ENCODE results near the gene ELF5. TPM values are rescaled to one million over a fixed set of nuclear protein-coding genes. Genes with fewer than 3 reads are reported as not detected.

The ELF5 gene
- total and polyA plus RNA-seq, 4 donors = 0.06 to 0.37 (median 0.08) TPM; not detected in 1

DNA sequence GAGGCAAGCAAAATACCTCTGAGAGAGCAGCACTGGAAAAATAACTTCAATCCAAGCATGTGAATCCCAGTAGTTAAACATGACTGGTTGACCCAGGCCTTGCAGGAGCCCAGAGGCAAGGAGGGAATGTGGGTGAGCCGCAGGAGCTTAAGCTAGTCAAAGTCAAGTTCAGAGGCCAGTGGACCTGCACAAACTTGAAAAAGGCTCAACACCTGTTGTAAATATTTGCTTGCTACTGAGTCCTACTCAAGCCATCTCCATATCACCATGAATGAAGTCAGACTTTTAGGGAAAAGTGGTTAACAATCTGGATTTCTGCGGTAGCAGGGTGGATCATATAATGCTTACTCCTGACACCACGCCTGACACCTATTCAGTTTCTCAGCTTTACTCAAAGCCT, 79.7 kb downstream of the ELF5 start:
- TF ChIP-seq FOXA2 (IDR thresholded peaks at IDR 0.05) (no peak), ZBTB33 (IDR thresholded peaks at IDR 0.05) (no peak), EGR1 (IDR thresholded peaks at IDR 0.05; ENCODE audit: low read depth in 2 of 2) (no peak), NR2F2 (IDR thresholded peaks at IDR 0.05) (no peak), JUND (IDR thresholded peaks at IDR 0.05) (no peak), HNF4A (conservative IDR thresholded peaks at IDR 0.05) (peak; percentile 21 to 51), RXRA (IDR thresholded peaks at IDR 0.05) (peak in 1 of 2 donors; percentile 16), YY1 (IDR thresholded peaks at IDR 0.05) (no peak)
- H3K4me1 ChIP-seq (ENCODE audit: control insufficient read depth in 4 of 4, insufficient read depth in 4 of 4, low read length in 3 of 4) = peaks cover 0 to 36% (median 22%) of the 10 kb centered on the region in 4 donors
- 58% methylated on average over 3 of the region's 3 CpGs for WGBS
- no peak overlapping the region for H3K4me3 ChIP-seq (ENCODE audit: low read depth in 1 of 3, low read length in 3 of 3)
- no peaks in the 10 kb centered on the region for H3K36me3 ChIP-seq (ENCODE audit: control insufficient read depth in 4 of 4, insufficient read depth in 3 of 4, low read depth in 1 of 4, low read length in 3 of 4)
- no peak overlapping the region for H3K27ac ChIP-seq (ENCODE audit: low read depth in 1 of 2, low read length in 2 of 2)
- DNase-seq (ENCODE audit: low spot score) = no peak
- no peaks in the 10 kb centered on the region for H3K27me3 ChIP-seq (ENCODE audit: control insufficient read depth in 4 of 4, insufficient read depth in 4 of 4, low read length in 3 of 4)
- no peak overlapping the region for H3K9ac ChIP-seq (ENCODE audit: low read depth in 1 of 2, low read length in 2 of 2)
- H3K9me3 ChIP-seq (ENCODE audit: control insufficient read depth in 4 of 4, low read length in 3 of 4) = no peaks in the 10 kb centered on the region

- no peak for DNase-seq (ENCODE audit: low spot score)
- Histone ChIP-seq H3K9me3 (ENCODE audit: control insufficient read depth in 4 of 4, low read length in 3 of 4) (no peaks in the 10 kb centered on the region), H3K4me1 (ENCODE audit: control insufficient read depth in 4 of 4, insufficient read depth in 4 of 4, low read length in 3 of 4) (peaks cover 0 to 37% (median 18%) of the 10 kb centered on the region in 4 donors), H3K9ac (ENCODE audit: low read depth in 1 of 2, low read length in 2 of 2) (no peak overlapping the region), H3K27me3 (ENCODE audit: control insufficient read depth in 4 of 4, insufficient read depth in 4 of 4, low read length in 3 of 4) (no peaks in the 10 kb centered on the region), H3K4me3 (ENCODE audit: low read depth in 1 of 3, low read length in 3 of 3) (no peak overlapping the region), H3K27ac (ENCODE audit: low read depth in 1 of 2, low read length in 2 of 2) (no peak overlapping the region), H3K36me3 (ENCODE audit: control insufficient read depth in 4 of 4, insufficient read depth in 3 of 4, low read depth in 1 of 4, low read length in 3 of 4) (no peaks in the 10 kb centered on the region)
- WGBS = 81% methylated on average over 5 of the region's 5 CpGs
- TF ChIP-seq RAD21 (IDR thresholded peaks at IDR 0.05) (no peak), EGR1 (IDR thresholded peaks at IDR 0.05; ENCODE audit: low read depth in 2 of 2) (no peak), TAF1 (conservative IDR thresholded peaks at IDR 0.05) (no peak), RXRA (IDR thresholded peaks at IDR 0.05) (no peak), FOXA2 (IDR thresholded peaks at IDR 0.05) (no peak), ATF3 (IDR thresholded peaks at IDR 0.05) (no peak), HNF4G (IDR thresholded peaks at IDR 0.05) (no peak), SP1 (IDR thresholded peaks at IDR 0.05) (no peak), ZBTB33 (IDR thresholded peaks at IDR 0.05) (no peak), JUND (IDR thresholded peaks at IDR 0.05) (no peak), HNF4A (conservative IDR thresholded peaks at IDR 0.05) (no peak), NR2F2 (IDR thresholded peaks at IDR 0.05) (no peak)
- TF ChIP-seq, protein P1, sequence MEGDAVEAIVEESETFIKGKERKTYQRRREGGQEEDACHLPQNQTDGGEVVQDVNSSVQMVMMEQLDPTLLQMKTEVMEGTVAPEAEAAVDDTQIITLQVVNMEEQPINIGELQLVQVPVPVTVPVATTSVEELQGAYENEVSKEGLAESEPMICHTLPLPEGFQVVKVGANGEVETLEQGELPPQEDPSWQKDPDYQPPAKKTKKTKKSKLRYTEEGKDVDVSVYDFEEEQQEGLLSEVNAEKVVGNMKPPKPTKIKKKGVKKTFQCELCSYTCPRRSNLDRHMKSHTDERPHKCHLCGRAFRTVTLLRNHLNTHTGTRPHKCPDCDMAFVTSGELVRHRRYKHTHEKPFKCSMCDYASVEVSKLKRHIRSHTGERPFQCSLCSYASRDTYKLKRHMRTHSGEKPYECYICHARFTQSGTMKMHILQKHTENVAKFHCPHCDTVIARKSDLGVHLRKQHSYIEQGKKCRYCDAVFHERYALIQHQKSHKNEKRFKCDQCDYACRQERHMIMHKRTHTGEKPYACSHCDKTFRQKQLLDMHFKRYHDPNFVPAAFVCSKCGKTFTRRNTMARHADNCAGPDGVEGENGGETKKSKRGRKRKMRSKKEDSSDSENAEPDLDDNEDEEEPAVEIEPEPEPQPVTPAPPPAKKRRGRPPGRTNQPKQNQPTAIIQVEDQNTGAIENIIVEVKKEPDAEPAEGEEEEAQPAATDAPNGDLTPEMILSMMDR (IDR thresholded peaks at IDR 0.05; ENCODE audit: low read depth, low read length, missing input control) = no peak
Measured at GRCh38 chr11:34432822-34433221, 80.8 kb downstream of the ELF5 start.
